ENCODE results near the gene SEMA6B. TPM values are rescaled to one million over a fixed set of nuclear protein-coding genes. Genes with fewer than 3 reads are reported as not detected.

Gene SEMA6B
- polyA plus RNA-seq, 1 donor (not counting 4 experiments of a cell fraction or from before 2014, with no cell fraction given) = 0.41 TPM

DNA sequence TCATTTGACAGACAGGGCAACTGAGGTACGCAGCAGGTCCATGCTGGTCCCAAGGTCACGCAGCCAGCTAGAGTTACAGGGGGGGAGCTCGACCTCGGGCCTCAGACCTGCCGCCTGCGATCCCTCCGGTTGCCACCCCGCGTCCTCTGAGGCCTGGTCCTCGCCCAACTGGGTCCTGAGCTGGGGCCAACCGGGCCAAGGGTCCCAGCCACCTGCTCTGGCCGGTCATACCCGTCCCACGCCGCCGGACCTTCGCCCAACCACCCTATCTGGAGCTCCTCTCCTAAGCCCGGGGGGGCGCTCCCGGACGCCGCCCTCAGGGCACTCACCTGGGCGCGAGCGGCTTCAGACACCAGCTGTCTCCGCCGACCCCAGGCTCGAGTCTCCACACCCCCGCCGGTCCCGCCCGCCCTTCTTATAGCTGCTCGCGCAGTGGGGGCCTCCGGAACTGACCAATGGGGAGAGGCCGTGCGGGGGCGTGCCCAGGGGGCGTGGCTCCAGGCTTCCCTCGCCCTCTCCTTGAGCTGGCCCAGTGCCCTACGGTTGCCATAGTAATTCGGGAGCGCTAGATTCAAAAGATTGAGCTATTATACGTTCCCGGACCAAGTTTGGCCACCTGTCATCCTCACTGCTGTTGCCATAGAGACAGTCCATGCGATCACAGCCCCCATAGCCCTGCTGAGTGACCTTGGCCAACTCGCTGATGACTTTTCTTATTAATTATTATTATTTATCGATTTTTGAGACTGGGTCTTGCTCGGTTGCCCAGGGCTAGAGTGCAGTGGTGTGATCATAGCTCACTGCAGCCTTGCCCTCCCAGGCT lies 24.4 kb downstream of the SEMA6B start, which contains the start of gene PLIN5:
Gene PLIN5, minus strand, starts transcription at position 389 of the 823 bp plus-strand sequence. CDS start 1,150 bp downstream, outside the sequence.
- no peak within 1 kb of the TSS for H3K4me3 ChIP-seq (ENCODE audit: control insufficient read depth in 2 of 3, extremely low read depth in 1 of 3, insufficient read depth in 2 of 3, low read depth in 1 of 3, low read length in 3 of 3)
- FAIRE-seq (no peak), DNase-seq (ENCODE audit: low read depth, low spot score) (no peak)

DNA sequence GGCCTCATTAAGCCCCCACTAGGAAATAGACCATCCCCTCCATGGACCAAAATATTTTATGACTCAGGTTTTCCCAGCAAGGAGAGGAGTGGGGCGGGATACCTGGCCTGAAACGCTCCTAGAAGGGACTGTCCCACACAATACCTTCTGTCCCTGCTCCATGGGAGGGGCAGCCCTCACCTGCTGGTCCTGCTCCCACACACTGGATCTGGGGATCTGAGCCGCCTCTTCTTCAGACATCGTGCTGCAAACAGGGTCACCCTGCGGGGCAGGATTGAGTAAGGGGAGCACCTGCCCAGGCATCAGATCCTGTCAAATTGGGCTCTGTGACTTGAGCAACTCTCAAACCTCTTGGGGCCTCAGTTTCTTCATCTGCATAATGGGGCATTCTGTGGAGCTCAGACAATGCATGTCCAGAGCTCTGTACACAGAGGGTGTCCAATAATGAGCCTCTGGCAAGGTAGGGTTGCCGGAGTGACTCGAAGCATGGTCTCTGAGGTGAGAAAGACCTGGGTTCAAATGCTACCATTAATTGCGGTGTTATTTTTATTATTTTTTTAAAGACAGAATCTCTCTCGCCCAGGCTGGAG lies 25.6 kb downstream of the SEMA6B start:
- H3K4me3 ChIP-seq (ENCODE audit: control insufficient read depth in 2 of 3, extremely low read depth in 1 of 3, insufficient read depth in 2 of 3, low read depth in 1 of 3, low read length in 3 of 3) = no peak overlapping the region
- H3K4me2 ChIP-seq (ENCODE audit: control insufficient read depth, extremely low read depth, insufficient read depth, low read depth, low read length) = no peak overlapping the region
- H3K36me3 ChIP-seq (ENCODE audit: control insufficient read depth in 2 of 2, extremely low read depth in 1 of 2, insufficient read depth in 2 of 2, low read length in 2 of 2) = no peaks in the 10 kb centered on the region
- DNase-seq (ENCODE audit: low read depth, low spot score) = no peak
- FAIRE-seq = no peak
- no peak overlapping the region for H3K27ac ChIP-seq (ENCODE audit: control insufficient read depth, insufficient read depth, low read length)
- TF ChIP-seq, protein P1, sequence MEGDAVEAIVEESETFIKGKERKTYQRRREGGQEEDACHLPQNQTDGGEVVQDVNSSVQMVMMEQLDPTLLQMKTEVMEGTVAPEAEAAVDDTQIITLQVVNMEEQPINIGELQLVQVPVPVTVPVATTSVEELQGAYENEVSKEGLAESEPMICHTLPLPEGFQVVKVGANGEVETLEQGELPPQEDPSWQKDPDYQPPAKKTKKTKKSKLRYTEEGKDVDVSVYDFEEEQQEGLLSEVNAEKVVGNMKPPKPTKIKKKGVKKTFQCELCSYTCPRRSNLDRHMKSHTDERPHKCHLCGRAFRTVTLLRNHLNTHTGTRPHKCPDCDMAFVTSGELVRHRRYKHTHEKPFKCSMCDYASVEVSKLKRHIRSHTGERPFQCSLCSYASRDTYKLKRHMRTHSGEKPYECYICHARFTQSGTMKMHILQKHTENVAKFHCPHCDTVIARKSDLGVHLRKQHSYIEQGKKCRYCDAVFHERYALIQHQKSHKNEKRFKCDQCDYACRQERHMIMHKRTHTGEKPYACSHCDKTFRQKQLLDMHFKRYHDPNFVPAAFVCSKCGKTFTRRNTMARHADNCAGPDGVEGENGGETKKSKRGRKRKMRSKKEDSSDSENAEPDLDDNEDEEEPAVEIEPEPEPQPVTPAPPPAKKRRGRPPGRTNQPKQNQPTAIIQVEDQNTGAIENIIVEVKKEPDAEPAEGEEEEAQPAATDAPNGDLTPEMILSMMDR (optimal IDR thresholded peaks at IDR 0.05 in 1 of 3, IDR thresholded peaks at IDR 0.05 in 1 of 3, conservative IDR thresholded peaks at IDR 0.05 in 1 of 3; ENCODE audit: extremely low read depth in 1 of 3, insufficient read depth in 2 of 3, low read length in 3 of 3) = no peak
- TF ChIP-seq EZH2 (IDR thresholded peaks at IDR 0.05; ENCODE audit: low read length) = no peak
- H2AFZ ChIP-seq (ENCODE audit: control insufficient read depth, low read length) = no peak overlapping the region
- no peak overlapping the region for H3K9ac ChIP-seq (ENCODE audit: control insufficient read depth, extremely low read depth, insufficient read depth, low read length)
- no peaks in the 10 kb centered on the region for H4K20me1 ChIP-seq (ENCODE audit: control insufficient read depth, extremely low read depth, insufficient read depth, low read length)
- H3K9me3 ChIP-seq (ENCODE audit: control insufficient read depth, low read depth, low read length) = no peaks in the 10 kb centered on the region
- no peaks in the 10 kb centered on the region for H3K4me1 ChIP-seq (ENCODE audit: control insufficient read depth, extremely low read depth, insufficient read depth, low read length)
- H3K79me2 ChIP-seq (ENCODE audit: control insufficient read depth, insufficient read depth, low read length) = no peaks in the 10 kb centered on the region
- H3K9me1 ChIP-seq (ENCODE audit: control insufficient read depth, extremely low read depth, insufficient read depth, low read length) = no peaks in the 10 kb centered on the region
- dilution Hi-C loops (cut with MboI; ENCODE audit: extremely low pct_ligation_motif_present, low sequenced_read_pairs) = no loop called here
- H3K27me3 ChIP-seq (ENCODE audit: control insufficient read depth, extremely low read depth, insufficient read depth, low read length) = peaks cover 9% of the 10 kb centered on the region

More for the DNA sequence above, 24.4 kb downstream of the SEMA6B start, which contains the start of gene PLIN5:
- Histone ChIP-seq H3K9me3 (ENCODE audit: control insufficient read depth, low read depth, low read length) (no peaks in the 10 kb centered on the region), H3K27me3 (ENCODE audit: control insufficient read depth, extremely low read depth, insufficient read depth, low read length) (peaks cover 7% of the 10 kb centered on the region), H4K20me1 (ENCODE audit: control insufficient read depth, extremely low read depth, insufficient read depth, low read length) (no peaks in the 10 kb centered on the region), H3K4me1 (ENCODE audit: control insufficient read depth, extremely low read depth, insufficient read depth, low read length) (peaks cover 3% of the 10 kb centered on the region), H2AFZ (ENCODE audit: control insufficient read depth, low read length) (no peak within 1 kb of the TSS), H3K27ac (ENCODE audit: control insufficient read depth, insufficient read depth, low read length) (no peak within 1 kb of the TSS), H3K36me3 (ENCODE audit: control insufficient read depth in 2 of 2, extremely low read depth in 1 of 2, insufficient read depth in 2 of 2, low read length in 2 of 2) (no peaks in the 10 kb centered on the region), H3K9me1 (ENCODE audit: control insufficient read depth, extremely low read depth, insufficient read depth, low read length) (no peaks in the 10 kb centered on the region), H3K4me2 (ENCODE audit: control insufficient read depth, extremely low read depth, insufficient read depth, low read depth, low read length) (no peak within 1 kb of the TSS), H3K79me2 (ENCODE audit: control insufficient read depth, insufficient read depth, low read length) (no peaks in the 10 kb centered on the region), H3K9ac (ENCODE audit: control insufficient read depth, extremely low read depth, insufficient read depth, low read length) (no peak within 1 kb of the TSS)
- TF ChIP-seq, protein P1 (optimal IDR thresholded peaks at IDR 0.05 in 1 of 3, IDR thresholded peaks at IDR 0.05 in 1 of 3, conservative IDR thresholded peaks at IDR 0.05 in 1 of 3; ENCODE audit: extremely low read depth in 1 of 3, insufficient read depth in 2 of 3, low read length in 3 of 3) = no peak
- TF ChIP-seq EZH2 (IDR thresholded peaks at IDR 0.05; ENCODE audit: low read length) = no peak
- dilution Hi-C loops (cut with MboI; ENCODE audit: extremely low pct_ligation_motif_present, low sequenced_read_pairs) = no loop called here

Measured in keratinocyte (primary cell).